Glomerular visceral epithelial cell (primary cell): Measurements from ENCODE around the gene MDFI.

Experiments used
- DNase-seq: peaks from one replicate; pipeline ENCODE4 v3.0.0-alpha.2; 2016; ENCODE audit errors: extremely low spot score

Gene MDFI

DNA sequence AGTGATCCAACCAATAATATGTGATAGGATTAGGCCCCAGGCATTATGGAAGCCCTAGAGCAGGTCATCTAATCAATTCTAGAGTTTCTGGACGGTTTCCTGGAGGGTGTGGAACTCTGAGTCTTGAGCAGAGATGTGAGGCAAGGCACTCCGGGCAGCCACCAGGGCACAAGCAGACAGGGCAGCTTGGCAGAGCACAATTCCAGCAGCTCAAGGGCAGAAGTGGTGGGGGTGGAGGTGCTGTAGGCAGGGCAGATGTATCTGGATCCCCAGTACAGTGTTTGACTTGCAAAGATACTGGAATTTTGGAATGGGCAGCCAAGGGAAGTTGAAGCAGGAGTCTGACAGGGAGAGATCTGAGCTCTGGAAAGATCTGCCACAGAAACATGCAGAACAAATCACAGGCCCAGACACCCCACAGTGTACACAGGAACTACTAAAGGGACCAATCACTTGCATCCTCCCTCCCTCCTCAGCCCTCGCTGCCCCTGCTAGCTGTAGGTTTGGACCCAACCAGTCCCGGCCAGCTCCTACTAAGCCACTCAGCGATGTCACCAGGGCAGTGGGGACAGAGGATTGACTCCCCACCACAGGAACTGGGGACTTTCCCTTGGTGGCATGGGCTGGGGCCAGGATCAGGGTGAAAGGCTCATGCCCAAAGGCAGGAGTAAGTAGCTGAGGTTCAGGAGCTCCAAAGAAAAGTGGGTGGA lies 50.1 kb downstream of the MDFI start:
- DNase-seq: no peak

DNA sequence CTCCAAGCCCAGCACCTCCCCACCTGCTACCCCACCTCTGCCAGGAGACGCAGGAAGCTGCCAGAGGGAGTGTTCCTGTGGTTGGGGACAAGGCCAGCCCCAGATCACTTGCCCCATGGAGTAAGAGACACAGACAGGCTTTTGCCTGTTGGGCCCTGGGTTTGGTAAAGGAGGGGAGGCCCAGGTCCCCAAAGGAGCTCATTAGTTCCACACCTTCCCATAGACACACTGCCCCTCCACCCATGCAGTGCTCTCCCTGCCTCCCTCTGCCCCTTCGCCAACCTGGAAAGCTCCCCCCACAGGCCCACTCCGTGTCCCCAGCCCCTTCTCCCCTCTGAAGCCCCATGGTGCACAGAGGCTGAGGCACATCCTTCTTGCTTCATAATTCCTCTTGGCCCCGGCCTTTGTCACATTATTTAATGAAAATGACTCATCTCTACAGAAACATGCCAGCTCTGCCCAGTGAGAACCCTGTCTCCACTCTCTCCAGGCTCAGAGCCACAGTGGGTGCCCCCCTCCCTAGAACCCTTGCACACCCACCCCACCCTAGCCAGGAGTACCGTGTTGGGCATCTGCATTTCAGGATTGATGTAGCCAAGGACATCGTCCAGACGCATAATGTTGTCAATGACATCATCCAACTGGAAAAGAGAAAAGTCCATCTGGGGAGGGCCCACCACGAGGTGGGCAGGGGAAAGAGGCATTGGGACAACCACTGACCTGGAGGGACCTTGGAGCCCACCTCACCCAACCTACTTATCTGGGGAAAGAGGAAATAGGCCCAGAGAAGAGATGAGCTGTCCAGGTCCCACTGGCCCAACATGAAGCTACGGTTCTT lies 51.1 kb downstream of the MDFI start:
- no peak for DNase-seq

DNA sequence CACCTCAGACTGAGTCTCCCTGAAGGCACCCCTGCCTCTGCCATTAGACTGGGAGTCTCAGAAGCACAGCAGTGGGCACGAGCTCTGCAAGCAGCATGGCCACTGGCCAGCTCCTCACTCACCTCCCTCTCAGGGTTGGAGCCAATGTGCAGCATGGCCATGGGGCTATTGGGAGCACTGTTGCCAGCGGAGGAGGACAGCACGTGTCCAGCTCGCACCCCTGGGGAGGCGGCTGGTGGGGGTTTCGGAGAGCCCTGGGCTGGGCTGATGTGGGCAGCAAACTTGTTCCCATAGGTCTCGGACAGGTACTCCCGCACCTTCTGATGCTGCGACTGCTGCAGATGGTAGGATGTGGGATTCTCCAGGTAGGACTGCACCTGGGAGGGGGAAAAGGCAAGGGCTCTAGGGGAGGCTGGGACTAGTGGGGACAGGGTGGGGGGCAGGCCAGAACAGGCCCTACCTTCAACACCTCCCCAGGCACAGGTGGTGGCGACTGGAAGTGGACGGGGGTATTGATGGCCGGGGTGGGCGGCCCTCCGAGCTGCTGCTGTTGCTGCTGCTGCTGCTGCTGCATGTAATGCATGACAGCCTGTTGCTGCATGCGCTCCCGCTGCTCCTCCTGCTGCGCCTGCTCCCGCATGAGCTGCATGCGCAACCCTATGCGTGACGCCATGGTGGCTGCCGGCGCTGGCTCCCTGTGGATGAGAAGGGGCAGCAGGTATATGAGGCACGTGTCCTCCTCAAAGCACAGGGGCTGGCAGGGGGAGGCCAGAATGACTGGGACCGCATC lies 52.5 kb downstream of the MDFI start:
- DNase-seq: no peak

DNA sequence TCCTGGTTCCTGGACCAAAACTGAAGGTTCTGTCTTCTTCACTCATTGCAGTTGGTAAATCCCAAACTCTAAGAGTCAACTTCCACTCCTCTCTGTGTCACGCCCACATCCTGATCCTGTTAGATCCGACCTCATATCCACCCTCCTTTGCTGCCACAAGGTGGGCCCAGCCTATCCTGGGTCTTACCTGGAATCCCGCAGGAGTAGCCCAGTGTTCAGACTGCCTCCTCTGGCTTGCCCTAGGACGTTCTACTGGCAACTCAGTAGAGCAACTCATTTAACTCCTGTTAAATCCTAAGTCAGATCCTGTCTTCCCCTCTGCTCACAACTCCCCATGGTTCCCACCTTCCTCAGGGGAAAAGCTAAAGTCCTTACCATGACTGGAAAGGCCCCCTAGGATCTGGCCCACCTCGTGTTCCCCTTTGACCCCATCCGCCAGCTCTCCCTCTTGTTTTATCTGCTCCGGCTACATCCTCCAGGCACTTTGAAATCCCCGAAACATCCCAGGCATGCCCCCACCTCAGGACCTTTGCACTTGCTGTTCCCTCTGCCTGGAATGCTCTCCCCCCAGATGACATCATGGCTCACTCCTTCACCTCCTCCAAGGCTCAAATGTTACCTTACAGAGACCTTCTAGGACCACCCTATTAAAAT lies 53.3 kb downstream of the MDFI start:
- no peak for DNase-seq

DNA sequence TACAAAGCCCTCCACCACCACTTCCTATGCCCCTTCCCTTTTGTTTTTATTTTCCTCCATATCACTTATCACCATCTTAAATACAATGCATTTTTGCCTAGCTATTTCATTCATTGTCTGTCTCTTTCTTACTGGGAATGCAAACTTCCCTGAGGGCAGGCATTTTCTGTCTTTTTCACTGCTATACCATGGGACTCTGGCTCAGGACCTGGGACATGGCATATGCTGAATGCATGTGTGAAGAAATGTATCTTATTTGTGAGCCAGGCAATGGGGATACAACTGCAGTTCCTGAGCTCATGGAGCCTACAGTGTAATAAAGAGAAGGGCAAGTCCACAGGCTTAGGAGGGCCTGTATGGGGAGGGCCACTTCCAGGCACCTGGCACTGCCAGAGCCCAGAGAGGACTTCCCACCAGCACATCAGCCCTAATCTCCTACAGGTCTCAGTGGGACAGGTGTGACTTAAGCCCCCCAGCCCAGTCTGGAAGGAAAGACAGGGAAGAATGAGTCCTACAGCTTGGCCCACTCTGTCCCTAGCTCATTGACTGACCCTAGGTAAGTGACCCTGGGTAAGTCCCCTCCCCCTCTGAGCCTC lies 53.9 kb downstream of the MDFI start:
- no peak for DNase-seq

DNA sequence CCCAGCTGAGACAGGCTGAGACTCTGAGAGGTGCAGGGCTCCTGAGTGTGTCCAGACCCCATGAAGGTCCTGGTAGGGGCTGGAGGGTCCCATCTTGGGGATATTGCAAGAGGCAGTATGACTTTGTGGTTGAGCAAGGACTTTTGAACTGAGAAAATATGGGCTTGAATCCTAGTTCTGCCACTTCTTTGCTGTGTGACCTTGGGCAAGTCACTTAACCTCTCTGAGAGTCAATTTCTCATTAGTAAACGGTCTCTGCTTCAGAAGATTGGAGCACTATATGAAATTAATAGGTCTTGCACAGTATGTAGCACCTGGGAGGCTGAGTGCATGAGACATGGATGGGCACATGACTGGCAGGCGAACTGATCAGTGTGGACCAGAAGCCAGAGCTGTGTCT lies 54.5 kb downstream of the MDFI start:
- no peak for DNase-seq

DNA sequence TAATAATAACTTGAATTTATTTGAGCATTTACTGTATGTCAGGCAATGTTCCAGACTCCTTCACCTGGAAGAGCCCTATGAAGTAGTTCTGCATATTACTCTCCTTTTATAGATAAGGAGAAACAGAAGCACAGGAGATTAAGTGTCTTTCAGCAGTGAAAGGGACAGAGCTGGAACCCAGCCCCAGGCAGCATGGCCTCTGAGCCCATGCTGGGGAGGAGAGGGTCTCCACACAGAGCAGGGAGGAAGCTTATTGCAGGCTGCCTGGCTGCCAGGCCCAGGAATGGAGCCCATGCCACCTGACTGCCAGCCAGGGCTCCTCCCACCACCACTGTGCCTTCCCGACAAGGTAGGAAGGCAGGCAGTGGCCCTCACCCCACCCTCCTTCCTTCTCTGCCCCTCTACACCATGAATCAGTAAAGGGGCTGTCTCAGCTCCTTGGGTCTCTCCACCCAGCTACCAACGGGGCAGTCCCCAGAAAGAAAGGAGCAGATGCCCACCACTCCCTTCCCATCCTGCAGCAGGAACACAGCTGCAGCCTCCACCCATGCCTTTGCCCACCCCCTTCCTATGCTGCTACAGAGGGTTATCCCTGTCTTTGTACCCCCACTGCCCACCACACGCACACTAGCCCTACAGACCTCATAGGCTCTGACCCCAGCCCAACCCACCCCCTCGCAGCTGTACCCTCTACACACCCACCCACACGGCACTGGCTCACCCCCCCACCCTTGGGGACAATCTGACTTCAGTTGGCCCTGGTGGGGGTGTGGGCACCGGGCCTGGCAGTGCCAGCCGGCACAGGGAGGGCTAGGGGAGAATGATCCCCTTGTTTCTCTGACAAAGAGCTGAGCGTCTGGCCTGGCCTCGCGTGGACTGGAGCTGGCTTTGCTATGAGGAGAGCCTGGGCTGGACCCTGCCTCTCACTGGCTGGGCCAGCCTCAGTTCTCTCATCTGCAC lies 55.3 kb downstream of the MDFI start:
- no peak for DNase-seq

DNA sequence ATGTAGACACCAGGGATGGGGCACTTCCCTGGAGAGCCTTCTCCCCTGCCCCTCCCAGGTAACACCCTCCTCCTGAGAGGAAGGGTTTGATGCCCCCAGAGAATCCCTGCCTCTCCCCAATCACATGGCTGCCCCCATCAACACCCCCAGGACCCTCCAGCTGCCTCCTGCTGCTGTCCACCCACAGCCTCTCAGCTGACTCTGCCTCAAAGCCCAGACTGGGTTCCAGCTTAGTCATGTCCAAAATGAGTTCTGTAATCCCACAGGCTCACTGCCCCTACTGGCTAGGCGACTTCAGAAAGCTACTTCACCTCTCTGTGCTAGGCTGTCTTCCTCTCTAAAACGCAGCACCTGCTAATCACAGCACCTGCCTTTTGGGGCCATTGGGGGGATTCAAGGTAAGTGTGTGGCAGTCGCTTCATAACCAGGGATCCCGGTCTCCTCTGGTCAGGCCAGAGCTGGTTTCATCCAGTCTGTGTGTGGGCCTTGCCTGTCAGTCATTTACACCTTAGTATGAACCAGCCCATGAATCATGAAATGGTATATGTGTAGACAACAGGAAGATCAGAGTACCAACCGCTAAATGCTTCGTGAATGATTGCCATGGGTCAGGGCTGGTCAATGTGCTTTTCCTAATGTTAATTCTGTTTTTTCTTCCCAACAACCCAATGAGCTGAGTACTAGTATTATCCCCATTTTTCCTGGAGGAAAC lies 56.7 kb downstream of the MDFI start:
- DNase-seq: peak; percentile 40

DNA sequence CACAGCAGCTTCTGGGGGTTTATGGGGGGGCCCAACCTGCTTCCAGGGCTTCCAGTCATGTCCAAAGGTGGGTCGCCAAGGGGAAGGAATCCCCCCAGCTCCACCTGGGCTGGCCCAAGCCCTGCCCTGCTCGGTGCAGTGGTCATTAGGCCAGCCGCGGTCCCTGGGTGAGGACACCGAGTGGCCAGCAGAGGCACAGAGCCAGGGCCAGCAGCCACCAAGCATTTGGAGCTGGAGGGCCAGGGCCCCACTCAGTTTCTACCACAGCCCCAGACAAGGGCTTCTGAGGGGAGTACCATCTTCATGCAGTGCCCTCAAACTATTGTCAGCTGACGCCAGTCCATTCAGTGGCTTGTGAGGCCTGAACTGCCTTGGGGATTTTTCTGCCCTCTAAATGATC lies 57.6 kb downstream of the MDFI start:
- DNase-seq: no peak

DNA sequence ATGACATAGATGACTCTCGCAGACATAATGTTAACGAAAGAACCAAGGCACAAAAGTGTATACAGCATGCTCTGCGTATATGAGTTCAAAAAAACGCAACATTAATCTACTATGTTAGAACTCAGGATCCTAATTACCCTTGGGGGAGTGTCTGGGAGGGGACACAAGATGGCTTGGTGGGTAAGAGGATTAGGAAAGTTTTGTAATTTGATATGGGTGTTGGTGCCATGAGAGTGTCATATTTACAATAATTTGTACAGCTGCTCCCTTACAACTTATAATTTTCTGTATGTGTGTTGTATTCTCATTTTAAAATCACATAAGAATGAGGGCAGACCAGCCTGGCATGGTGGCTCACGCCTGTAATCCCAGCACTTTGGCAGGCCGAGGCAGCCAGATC lies 58.5 kb downstream of the MDFI start:
- no peak for DNase-seq

DNA sequence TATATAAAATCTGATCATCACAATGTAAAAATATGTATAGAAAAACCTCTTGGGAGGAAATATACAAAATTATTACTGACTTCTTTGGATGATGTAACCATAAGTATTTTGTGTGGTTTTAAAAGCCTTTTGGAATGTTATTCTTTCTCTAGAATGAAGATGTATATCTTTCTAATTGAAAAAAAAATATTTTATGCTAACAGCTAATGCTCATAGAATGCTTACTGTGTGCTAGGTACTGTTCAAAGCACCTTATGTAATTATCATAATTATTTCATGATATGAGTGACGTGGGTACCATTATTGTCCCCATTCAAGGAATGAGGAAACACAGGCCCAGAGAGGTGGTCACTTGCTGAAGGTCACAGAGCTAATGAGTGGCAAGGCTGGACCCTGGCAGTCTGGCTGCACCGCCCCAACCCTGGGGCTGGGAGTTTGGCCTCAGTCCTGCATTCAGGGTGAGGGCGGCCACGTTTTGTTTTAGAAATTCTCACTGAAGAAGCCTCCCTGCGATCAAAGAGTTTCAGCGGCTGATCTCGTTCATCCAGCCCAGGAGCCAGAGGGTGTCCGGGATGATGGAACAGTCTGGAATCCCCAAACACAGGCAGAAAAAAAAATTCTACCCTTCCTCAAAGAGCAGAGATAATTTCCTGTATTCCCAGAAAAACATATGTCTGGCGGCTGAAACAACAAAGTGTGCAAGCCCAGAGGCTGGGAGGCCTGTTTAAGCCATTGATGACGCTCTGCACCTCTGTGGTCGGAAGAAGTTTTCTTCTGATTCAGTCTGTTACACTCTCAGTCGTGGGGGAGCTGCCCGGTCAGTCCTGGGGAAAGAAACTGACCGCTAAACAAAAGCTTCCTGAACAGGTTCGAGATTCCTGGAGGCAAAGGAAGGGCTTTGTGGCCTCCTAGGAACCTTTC lies 59.9 kb downstream of the MDFI start:
- peak; percentile 87 for DNase-seq

DNA sequence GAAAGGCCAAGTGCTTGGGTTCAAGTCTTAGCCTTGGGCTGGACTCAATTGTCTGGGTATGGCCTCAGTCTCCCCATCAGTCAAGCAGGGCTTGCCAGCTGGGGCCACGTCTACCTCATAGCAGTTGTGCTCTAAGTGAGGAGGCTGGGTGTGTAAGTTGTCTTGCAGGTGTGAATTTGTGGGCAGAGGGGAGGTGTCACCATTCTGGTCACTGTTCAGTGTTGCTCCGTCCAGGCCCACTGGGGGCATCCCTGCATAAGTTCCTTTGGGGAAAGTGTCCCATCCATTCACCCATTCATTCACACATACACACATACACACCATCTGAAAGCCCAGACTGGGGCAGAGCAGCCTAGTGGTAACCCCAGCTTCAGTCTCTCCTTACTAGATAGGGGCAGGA lies 60.8 kb downstream of the MDFI start:
- no peak for DNase-seq

DNA sequence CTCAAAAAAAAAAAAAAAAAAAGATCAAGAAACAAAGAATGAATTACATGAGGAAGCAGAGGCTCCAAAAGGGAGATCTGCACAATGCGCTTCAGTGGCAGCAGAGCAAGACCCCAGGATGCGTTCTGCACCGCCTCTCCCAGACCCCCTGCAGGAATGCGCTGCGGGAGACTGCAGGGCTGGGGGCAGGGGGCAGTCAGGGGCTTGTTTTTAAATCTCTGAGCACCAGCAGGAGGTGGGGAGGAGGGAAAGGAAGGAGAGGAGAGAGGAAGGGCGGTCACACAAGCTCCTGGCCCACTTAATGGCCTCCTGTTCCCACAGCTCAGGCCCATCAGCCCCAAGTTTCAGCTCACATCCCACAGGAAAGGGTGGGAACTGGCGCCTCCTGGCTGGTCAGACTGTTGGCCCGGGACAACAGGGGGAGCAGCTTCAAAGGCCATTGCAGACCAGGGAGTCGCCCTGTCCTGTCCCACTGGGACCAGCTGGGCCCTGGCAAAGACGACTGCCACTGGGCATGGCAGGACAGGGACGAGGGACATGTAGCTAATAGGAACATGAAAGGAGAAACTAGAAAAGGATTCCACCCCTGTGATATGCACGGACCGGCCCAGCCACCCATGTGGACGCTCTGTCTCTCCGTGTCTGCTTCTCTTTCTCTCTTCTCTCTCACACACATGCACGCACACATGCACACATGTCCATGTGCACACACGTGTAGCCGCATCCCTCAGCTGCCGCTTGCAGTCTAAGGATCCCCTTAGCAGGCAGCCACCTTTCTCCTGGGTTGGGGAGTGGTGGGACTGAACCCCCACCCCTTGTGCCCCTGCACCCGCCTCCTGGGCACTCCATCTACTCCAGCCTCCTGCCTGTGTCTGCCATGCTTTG lies 62.4 kb downstream of the MDFI start:
- no peak for DNase-seq

DNA sequence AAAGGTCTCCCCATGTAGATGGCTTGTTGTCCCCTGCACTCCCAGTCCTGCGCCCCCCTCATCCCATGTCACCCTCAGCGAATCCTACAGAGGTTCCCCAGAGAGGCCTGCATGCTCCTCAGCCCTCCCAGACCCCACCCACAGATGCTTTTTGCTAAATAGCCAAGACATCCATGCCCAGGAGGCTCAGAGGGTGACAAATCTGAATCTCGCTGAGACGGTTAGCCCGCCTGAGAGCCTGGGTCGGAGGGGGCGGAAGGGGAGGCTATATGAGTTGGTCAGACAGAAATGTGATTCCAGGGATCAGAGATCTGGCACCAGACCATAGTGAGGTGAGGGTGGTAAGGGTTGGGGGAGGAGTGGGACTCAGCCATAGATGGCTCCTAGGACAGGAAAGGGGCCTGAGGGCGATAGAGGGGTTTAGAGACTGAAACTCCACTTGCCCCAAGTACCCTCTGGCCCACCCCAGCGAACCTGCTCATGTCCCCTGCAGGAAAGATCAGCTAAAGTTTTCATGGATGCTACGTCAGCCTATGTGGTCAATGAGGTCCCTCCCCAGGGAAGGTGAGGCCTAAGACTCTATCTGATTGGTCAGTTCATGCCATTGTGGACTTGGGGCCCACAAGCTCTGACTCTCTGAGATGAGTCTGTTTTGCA lies 63.9 kb downstream of the MDFI start:
- no peak for DNase-seq

DNA sequence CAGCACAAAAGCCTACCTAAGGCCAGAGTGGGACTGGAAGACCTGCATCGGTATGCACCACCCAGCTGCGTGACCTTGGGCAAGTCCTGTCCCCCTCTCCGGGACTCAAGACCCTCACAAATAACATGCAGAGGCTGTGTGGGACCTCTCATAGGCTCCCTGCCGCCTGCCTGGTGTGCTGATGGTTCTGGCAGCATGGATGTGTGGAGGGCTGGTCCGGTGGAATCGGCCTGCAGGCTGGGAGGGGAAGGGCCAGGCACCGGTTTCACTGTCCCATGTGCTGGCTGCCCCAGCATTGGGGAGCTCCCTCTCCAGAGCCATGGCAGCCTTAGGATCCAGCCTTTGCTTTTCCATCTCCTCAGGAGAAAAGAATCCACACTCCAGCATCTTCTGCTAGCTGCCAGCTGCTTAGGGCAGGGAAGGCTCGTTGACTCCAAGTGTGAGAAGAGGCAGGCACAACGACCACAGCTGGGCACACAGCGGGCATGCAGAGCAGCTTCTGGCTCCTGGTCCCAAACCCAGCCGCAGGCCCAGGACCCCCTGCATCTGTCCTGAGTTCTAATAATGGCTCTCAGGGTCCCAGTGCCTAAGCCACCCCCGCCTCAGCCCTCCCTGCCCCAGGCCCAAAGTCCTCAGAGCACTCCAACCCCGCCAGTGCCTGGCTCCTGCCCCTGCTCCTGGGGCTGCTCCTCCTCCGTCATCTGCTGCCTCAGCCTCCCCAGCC lies 64.7 kb downstream of the MDFI start:
- no peak for DNase-seq
